Glutamatergic neuron (in vitro differentiated cells): Measurements from ENCODE around the gene PI4K2B. TPM values are rescaled to one million over a fixed set of nuclear protein-coding genes. Genes with fewer than 3 reads are reported as not detected.

Experiments used
- DNase-seq: peaks from one replicate; pipeline ENCODE4 v3.0.0; 2022
- H3K27ac Mint-ChIP-seq: one replicate; pipeline ENCODE4 v1.8.0; 2020; ENCODE audit warnings: mild to moderate bottlenecking, mixed read lengths, inconsistent platforms; ENCODE audit not compliant: unreplicated experiment
- H3K27me3 Mint-ChIP-seq: one replicate; pipeline ENCODE4 v1.8.0; 2020; ENCODE audit warnings: mild to moderate bottlenecking, moderate library complexity, mixed read lengths, inconsistent platforms; ENCODE audit not compliant: unreplicated experiment
- H3K36me3 Mint-ChIP-seq: one replicate; pipeline ENCODE4 v1.8.0; 2020; ENCODE audit warnings: mild to moderate bottlenecking, mixed read lengths, inconsistent platforms; ENCODE audit not compliant: unreplicated experiment
- H3K4me1 Mint-ChIP-seq: one replicate; pipeline ENCODE4 v1.8.0; 2020; ENCODE audit warnings: mild to moderate bottlenecking, low read depth, mixed read lengths, inconsistent platforms; ENCODE audit not compliant: unreplicated experiment
- H3K4me3 Mint-ChIP-seq: one replicate; pipeline ENCODE4 v1.8.0; 2020; ENCODE audit warnings: mild to moderate bottlenecking, mixed read lengths, inconsistent platforms; ENCODE audit not compliant: unreplicated experiment
- H3K9me3 Mint-ChIP-seq: one replicate; pipeline ENCODE4 v1.8.0; 2020; ENCODE audit warnings: mild to moderate bottlenecking, moderate library complexity, mixed read lengths, inconsistent platforms; ENCODE audit not compliant: unreplicated experiment
- total RNA-seq: library from RNA; stranded (reverse); fragmentation: NEBNext Ultra II Directional; extraction: Animal tissue kit (Norgen Biotek cat#: 25700); gene quantifications from one replicate; pipeline ENCODE4 v1.2.1, GENCODE V29; 2021; ENCODE audit not compliant: unreplicated experiment
- TF ChIP-seq, protein P1 (sequence below): fragments of 200-600 bp; sonication (generic); IDR thresholded peaks from one replicate; pipeline ENCODE4 v1.5.0; 2021; ENCODE audit not compliant: partially characterized antibody, unreplicated experiment

The PI4K2B gene
- total RNA-seq, 1 donor from 2014 or later: 2.9 TPM

- peaks cover 38% of the 10 kb centered on the region for H3K36me3 Mint-ChIP-seq
- H3K27ac Mint-ChIP-seq: no peak overlapping the region
- peaks cover 9% of the 10 kb centered on the region for H3K9me3 Mint-ChIP-seq
- TF ChIP-seq, protein P1, sequence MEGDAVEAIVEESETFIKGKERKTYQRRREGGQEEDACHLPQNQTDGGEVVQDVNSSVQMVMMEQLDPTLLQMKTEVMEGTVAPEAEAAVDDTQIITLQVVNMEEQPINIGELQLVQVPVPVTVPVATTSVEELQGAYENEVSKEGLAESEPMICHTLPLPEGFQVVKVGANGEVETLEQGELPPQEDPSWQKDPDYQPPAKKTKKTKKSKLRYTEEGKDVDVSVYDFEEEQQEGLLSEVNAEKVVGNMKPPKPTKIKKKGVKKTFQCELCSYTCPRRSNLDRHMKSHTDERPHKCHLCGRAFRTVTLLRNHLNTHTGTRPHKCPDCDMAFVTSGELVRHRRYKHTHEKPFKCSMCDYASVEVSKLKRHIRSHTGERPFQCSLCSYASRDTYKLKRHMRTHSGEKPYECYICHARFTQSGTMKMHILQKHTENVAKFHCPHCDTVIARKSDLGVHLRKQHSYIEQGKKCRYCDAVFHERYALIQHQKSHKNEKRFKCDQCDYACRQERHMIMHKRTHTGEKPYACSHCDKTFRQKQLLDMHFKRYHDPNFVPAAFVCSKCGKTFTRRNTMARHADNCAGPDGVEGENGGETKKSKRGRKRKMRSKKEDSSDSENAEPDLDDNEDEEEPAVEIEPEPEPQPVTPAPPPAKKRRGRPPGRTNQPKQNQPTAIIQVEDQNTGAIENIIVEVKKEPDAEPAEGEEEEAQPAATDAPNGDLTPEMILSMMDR: no peak
- DNase-seq: no peak
- H3K27me3 Mint-ChIP-seq: peaks cover 4% of the 10 kb centered on the region
- no peaks in the 10 kb centered on the region for H3K4me1 Mint-ChIP-seq
- H3K4me3 Mint-ChIP-seq: no peak overlapping the region
Measured at GRCh38 chr4:25221377-25221776, 12.5 kb upstream of the PI4K2B start.

DNA sequence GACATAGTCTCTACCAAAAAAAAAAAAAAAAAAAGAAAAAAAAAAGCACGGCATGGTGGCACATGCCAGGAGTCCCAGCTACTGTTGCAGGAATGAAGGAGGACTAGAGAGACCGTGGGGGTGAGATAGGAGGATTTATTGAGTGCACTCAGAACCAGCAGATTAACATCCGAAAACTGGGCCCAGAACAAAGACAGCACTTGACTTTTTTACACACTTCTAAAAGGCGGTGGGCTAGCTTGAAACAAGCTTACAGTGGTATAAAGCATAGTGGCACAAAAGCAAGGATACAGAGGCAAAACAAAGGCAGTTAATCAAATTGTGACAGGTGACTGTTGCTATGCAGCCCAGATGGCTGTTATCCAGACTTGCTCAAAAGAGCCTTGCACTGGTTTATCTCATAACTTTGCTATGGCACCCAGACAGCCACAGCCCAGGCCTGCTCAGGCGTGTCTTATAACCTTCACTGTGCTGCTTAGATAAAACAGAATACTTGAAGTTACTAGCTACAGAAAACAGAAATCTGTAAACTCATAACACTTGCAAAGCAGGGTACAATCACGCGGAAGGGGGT lies 9.9 kb upstream of the PI4K2B start:
- Mint-ChIP-seq H3K4me1 (no peaks in the 10 kb centered on the region), H3K27ac (no peak overlapping the region), H3K9me3 (peaks cover 10% of the 10 kb centered on the region), H3K36me3 (peaks cover 40% of the 10 kb centered on the region), H3K4me3 (no peak overlapping the region), H3K27me3 (peaks cover 4% of the 10 kb centered on the region)
- DNase-seq: no peak
- TF ChIP-seq, protein P1: no peak

GRCh38 chr4:25229804-25230203 lies 4.0 kb upstream of the PI4K2B start:
- TF ChIP-seq, protein P1: no peak
- Mint-ChIP-seq H3K27ac (no peak overlapping the region), H3K36me3 (peaks cover 38% of the 10 kb centered on the region), H3K4me1 (no peaks in the 10 kb centered on the region), H3K27me3 (peaks cover 5% of the 10 kb centered on the region), H3K9me3 (peaks cover 12% of the 10 kb centered on the region), H3K4me3 (no peak overlapping the region)
- no peak for DNase-seq

DNA sequence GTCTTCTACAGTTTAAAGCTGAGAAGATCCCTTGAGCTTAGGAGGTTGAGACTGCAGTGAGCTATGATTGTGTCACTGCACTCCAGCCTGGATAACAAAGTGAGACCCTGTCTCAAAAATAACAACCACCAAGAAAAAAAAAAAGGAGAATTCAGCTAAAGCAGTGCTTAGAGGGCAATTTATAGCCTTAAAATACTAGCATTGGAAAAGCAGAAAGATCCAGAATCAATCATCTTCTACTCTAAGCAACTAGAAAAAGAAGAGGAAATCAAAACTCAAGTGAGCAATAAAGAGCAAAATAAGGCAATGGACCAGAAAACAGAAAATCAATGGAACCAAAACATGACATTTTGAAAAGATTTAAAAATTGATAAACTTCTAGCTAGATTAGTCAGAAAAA lies 639 bp upstream of the PI4K2B start:
- Mint-ChIP-seq H3K27me3 (peaks cover 5% of the 10 kb centered on the region), H3K27ac (peak overlapping the region; percentile 22)

More for the DNA sequence above, 639 bp upstream of the PI4K2B start:
- Mint-ChIP-seq H3K4me3 (peak overlapping the region; percentile 85), H3K4me1 (no peaks in the 10 kb centered on the region), H3K9me3 (peaks cover 12% of the 10 kb centered on the region), H3K36me3 (peaks cover 28% of the 10 kb centered on the region)
- no peak for DNase-seq
- TF ChIP-seq, protein P1: no peak
